Ovary (tissue), 9 donors: ENCODE measurements around the gene LTB4R. TPM values are rescaled to one million over a fixed set of nuclear protein-coding genes. Genes with fewer than 3 reads are reported as not detected.

Experiments used
- DNase-seq, 5 donors: peaks; one replicate each; pipeline ENCODE4 v3.0.0-alpha.2; 2019 to 2020
- H3K27ac ChIP-seq, 2 donors: fragments of 200-600 bp; one replicate each; pipeline versions ENCODE4 v1.5.1 to v1.8.0; 2019 to 2022
- H3K27me3 ChIP-seq: fragments of 200-600 bp; one replicate; pipeline ENCODE4 v1.8.0; 2022
- H3K36me3 ChIP-seq: fragments of 200-600 bp; sonication (generic); one replicate; pipeline ENCODE4 v1.5.1; 2019
- H3K4me1 ChIP-seq: one replicate; pipeline ENCODE4 v1.8.1; 2013; ENCODE audit warnings: mild to moderate bottlenecking, moderate library complexity; ENCODE audit not compliant: insufficient read depth
- H3K4me3 ChIP-seq: fragments of 200-600 bp; sonication (generic); one replicate; pipeline ENCODE4 v1.5.1; 2017
- H3K9me3 ChIP-seq, 2 donors: fragments of 200-600 bp in 1 of 2; sonication (generic) in 1 of 2; one replicate each; pipeline versions ENCODE4 v1.5.1 to v1.8.1; 2013 to 2019; ENCODE audit warnings: mild to moderate bottlenecking in 1 of 2, moderate library complexity in 1 of 2
- CTCF ChIP-seq, 3 donors: fragments of 450-650 bp in 2 of 3; fragments of 200-600 bp in 1 of 3; IDR thresholded peaks; one replicate each; pipeline versions ENCODE4 v1.5.1 to v1.8.0; 2016 to 2022; ENCODE audit warnings: antibody characterized with exemption in 3 of 3, mild to moderate bottlenecking in 1 of 3
- EP300 ChIP-seq: sonication (generic); formaldehyde crosslinking; IDR thresholded peaks from one replicate; pipeline ENCODE4 v1.6.1; 2017; ENCODE audit warnings: antibody characterized with exemption
- POLR2A ChIP-seq: fragments of 450-650 bp; IDR thresholded peaks from one replicate; pipeline ENCODE4 v1.6.1; 2017; ENCODE audit warnings: antibody characterized with exemption, mild to moderate bottlenecking, moderate library complexity
- WGBS, 3 donors: extraction: QIAGEN DNeasy Blood & Tissue Kit in 1 of 3; methylation state at CpG; one replicate each; pipeline versions ENCODE4 v1.1.5 to v1.1.7; 2013 to 2017; 5-methylcytosine and 5-hydroxymethylcytosine counted together
- intact Hi-C, 4 donors: fragments of 100-400 bp; cut with DNase I; formaldehyde crosslinking; loops; one replicate each; pipeline versions ENCODE4 v1.11.0 to v1.15.1; 2022 to 2023
- polyA plus RNA-seq, 2 donors: library from polyadenylated mRNA; stranded (reverse); fragments of 200-250 nt in 1 of 2; fragments of 350-450 nt in 1 of 2; fragmentation: Illumina TruSeq in 1 of 2; extraction: RNeasy Lipid Tissue Mini Kit (QIAGEN cat#74804) in 1 of 2; gene quantifications; one replicate each; pipeline ENCODE4 v1.2.3, GENCODE V29; 2013 to 2014
- total RNA-seq, 7 donors: library from RNA; depleted of rRNA in 2 of 7; stranded (reverse); fragments of >200 nt in 2 of 7; fragmentation: NEBNext Ultra II Directional in 3 of 7; extraction: Animal tissue kit (Norgen Biotek cat#: 25700) in 3 of 7; gene quantifications; one replicate each; pipeline versions ENCODE4 v1.1.0 to v1.2.4, GENCODE V29; 2016 to 2023
- donor health status: DM: no; HTN: no; CAD: no; lungs with moderate emphysema.
- donor health status: DM: no; HTN: no; CAD: no.
- donor health status: Bipolar disorder and iron deficiency.
- donor health status: DM: yes; HTN: yes; CAD: no.
- donor health status: DM: no; HTN: no; CAD: no.
- donor health status: DM: yes; HTN: yes; CAD: no.

LTB4R gene
- total and polyA plus RNA-seq, 9 donors: 2.9 to 9.4 (median 7.6) TPM

GRCh38 chr14:24329073-24329663 is 17.9 kb downstream of the LTB4R start:
- Histone ChIP-seq H3K4me3 (no peak overlapping the region), H3K27me3 (no peaks in the 10 kb centered on the region), H3K4me1 (peaks cover 5% of the 10 kb centered on the region), H3K27ac (no peak overlapping the region), H3K36me3 (no peaks in the 10 kb centered on the region), H3K9me3 (no peaks in the 10 kb centered on the region)
- TF ChIP-seq EP300 (no peak), POLR2A (no peak), CTCF (IDR thresholded peaks at IDR 0.05) (no peak)
- DNase-seq: no peak
- 89 to 90% (median 90%) methylated on average over 12 of the region's 12 CpGs for WGBS, 3 donors
- intact Hi-C loops: loop anchor here in 1 of 4 donors (5.0 kb wide), 1 partner anchor 33 kb away; no protein-coding TSS in a partner anchor

GRCh38 chr14:24329736-24330135 is 18.4 kb downstream of the LTB4R start:
- 81 to 87% (median 85%) methylated on average over 9 of the region's 9 CpGs for WGBS, 3 donors
- Histone ChIP-seq H3K9me3 (no peaks in the 10 kb centered on the region), H3K4me3 (no peak overlapping the region), H3K27ac (no peak overlapping the region), H3K27me3 (no peaks in the 10 kb centered on the region), H3K4me1 (peaks cover 5% of the 10 kb centered on the region), H3K36me3 (no peaks in the 10 kb centered on the region)
- intact Hi-C loops: loop anchor here in 3 of 4 donors (5.0 kb wide), 3 partner anchors 33 to 108 kb away; no protein-coding TSS in a partner anchor
- TF ChIP-seq POLR2A: no peak
- no peak for TF ChIP-seq EP300
- no peak for TF ChIP-seq CTCF (IDR thresholded peaks at IDR 0.05)
- DNase-seq: no peak

GRCh38 chr14:24330973-24331674 is 19.8 kb downstream of the LTB4R start:
- Histone ChIP-seq H3K36me3 (no peaks in the 10 kb centered on the region), H3K9me3 (no peaks in the 10 kb centered on the region), H3K27me3 (no peaks in the 10 kb centered on the region), H3K4me3 (no peak overlapping the region), H3K27ac (no peak overlapping the region), H3K4me1 (peaks cover 5% of the 10 kb centered on the region)
- intact Hi-C loops: loop anchor here in 3 of 4 donors (5.0 kb wide), 2 partner anchors 101 to 106 kb away; no protein-coding TSS in a partner anchor
- DNase-seq: no peak
- WGBS, 3 donors: 87 to 93% (median 89%) methylated on average over 10 of the region's 10 CpGs
- TF ChIP-seq POLR2A (no peak), EP300 (no peak), CTCF (IDR thresholded peaks at IDR 0.05) (no peak)

GRCh38 chr14:24331731-24332267 is 20.5 kb downstream of the LTB4R start:
- H3K9me3 ChIP-seq: no peaks in the 10 kb centered on the region
- no peaks in the 10 kb centered on the region for H3K36me3 ChIP-seq
- no peak overlapping the region for H3K27ac ChIP-seq
- intact Hi-C loops: loop anchor here (2.0 to 5.0 kb wide), 3 partner anchors 101 to 106 kb away; no protein-coding TSS in a partner anchor
- H3K4me1 ChIP-seq: peaks cover 5% of the 10 kb centered on the region
- H3K4me3 ChIP-seq: no peak overlapping the region
- WGBS, 3 donors: 54 to 61% (median 59%) methylated on average over 26 of the region's 26 CpGs
- TF ChIP-seq POLR2A (no peak), CTCF (IDR thresholded peaks at IDR 0.05) (no peak), EP300 (no peak)
- no peak for DNase-seq
- H3K27me3 ChIP-seq: no peaks in the 10 kb centered on the region
